ENCODE data around the gene SGCD.

DNA sequence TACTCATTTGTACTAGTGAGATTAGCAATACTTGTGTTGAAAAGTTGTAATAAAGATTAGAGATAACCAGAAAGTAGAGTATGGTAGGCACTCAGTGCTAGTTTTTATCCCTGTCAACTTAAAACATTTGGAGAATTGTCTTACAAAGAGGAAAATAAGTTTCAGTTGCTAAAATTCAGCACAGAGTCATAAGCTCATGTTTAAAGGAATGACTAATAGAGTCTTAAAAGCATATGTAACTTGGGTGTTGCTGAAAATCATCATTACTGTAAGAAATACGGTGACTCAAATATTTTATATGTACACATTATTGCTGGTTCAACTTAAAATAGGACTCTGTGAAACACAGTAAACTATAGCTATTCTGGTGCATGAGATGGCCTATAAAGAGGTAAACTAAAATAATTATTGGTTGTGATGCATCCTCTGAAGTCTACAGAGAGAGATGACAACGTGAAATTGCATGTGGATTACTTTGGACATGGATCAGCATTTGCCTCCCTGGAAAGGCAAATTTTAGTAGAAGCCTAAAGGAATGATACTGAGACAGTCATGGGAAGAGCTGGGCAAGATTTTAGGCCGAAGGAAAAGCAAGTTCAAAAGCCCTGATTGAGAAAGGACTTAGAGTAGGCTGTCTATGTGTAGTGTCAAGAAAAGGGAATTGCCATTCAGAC is 34.6 kb downstream of the SGCD start:
- TF ChIP-seq, protein P1, sequence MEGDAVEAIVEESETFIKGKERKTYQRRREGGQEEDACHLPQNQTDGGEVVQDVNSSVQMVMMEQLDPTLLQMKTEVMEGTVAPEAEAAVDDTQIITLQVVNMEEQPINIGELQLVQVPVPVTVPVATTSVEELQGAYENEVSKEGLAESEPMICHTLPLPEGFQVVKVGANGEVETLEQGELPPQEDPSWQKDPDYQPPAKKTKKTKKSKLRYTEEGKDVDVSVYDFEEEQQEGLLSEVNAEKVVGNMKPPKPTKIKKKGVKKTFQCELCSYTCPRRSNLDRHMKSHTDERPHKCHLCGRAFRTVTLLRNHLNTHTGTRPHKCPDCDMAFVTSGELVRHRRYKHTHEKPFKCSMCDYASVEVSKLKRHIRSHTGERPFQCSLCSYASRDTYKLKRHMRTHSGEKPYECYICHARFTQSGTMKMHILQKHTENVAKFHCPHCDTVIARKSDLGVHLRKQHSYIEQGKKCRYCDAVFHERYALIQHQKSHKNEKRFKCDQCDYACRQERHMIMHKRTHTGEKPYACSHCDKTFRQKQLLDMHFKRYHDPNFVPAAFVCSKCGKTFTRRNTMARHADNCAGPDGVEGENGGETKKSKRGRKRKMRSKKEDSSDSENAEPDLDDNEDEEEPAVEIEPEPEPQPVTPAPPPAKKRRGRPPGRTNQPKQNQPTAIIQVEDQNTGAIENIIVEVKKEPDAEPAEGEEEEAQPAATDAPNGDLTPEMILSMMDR (IDR thresholded peaks at IDR 0.05; ENCODE audit: low read depth, low read length): no peak
- TF ChIP-seq EZH2phosphoT487 (IDR thresholded peaks at IDR 0.05; ENCODE audit: low read depth): no peak
